Astrocyte (in vitro differentiated cells and primary cell): Measurements from ENCODE around the gene PRR35.

Source experiments
- EZH2 ChIP-seq: IDR thresholded peaks from 2 replicates; pipeline ENCODE4 v1.6.1; 2012; ENCODE audit warnings: mild to moderate bottlenecking, low read length, inconsistent platforms; ENCODE audit not compliant: insufficient read depth
- TF ChIP-seq, protein P1 (sequence below): IDR thresholded peaks from 2 replicates; pipeline ENCODE4 v1.5.1; 2011; ENCODE audit warnings: low read depth, mild to moderate bottlenecking, inconsistent platforms, low read length, moderate library complexity; ENCODE audit not compliant: insufficient read depth

DNA sequence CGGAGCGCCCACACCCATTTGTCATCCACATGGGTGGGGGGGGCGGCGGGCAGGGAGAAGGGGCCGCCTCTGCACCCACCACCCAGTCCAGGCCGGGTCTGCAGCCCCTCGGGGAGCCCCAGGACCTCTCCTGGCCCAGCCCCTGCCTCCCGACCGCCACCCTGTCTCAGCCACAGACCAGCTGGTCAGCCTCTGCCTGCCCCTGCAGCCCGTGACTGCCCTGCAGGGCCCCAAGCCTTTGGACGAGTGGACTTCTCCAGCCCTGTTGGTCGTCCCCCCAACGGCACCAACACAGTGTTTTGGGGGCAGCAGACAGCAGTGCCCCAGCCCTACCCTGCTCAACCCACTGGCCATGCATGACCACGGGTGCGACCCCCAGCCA is 1.2 kb downstream of the PRR35 start:
- TF ChIP-seq, protein P1, sequence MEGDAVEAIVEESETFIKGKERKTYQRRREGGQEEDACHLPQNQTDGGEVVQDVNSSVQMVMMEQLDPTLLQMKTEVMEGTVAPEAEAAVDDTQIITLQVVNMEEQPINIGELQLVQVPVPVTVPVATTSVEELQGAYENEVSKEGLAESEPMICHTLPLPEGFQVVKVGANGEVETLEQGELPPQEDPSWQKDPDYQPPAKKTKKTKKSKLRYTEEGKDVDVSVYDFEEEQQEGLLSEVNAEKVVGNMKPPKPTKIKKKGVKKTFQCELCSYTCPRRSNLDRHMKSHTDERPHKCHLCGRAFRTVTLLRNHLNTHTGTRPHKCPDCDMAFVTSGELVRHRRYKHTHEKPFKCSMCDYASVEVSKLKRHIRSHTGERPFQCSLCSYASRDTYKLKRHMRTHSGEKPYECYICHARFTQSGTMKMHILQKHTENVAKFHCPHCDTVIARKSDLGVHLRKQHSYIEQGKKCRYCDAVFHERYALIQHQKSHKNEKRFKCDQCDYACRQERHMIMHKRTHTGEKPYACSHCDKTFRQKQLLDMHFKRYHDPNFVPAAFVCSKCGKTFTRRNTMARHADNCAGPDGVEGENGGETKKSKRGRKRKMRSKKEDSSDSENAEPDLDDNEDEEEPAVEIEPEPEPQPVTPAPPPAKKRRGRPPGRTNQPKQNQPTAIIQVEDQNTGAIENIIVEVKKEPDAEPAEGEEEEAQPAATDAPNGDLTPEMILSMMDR: no peak
- no peak for TF ChIP-seq EZH2
